ENCODE data around the gene PLEKHM3. TPM values are rescaled to one million over a fixed set of nuclear protein-coding genes. Genes with fewer than 3 reads are reported as not detected.

PLEKHM3 gene
- total and polyA plus RNA-seq, 2 of the 4 experiments (the other 2 are of a cell fraction): 2.4 to 11.3 TPM

DNA sequence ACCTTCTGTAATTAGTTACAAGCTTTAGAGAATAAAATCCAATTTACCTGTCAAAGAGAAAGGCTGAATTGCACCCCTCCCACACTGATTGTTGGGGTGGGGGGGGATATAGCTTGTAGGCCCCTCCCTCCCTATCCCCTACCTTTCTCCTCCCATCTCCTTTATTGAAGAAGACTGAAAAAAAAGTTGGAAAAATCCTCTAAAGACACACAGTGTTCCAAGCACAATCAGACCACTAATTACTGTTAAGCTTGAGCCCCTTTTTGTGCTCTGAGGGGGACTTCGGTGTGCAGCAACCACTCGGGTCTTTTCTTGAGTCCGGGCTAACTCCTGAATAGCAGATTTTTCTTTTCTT is 212.6 kb downstream of the PLEKHM3 start:
- Histone ChIP-seq H4K20me1 (ENCODE audit: insufficient read depth, low read length) (no peaks in the 10 kb centered on the region), H2BK15ac (ENCODE audit: low read depth, low read length) (no peak overlapping the region), H3K4ac (ENCODE audit: low read depth, low read length) (no peak overlapping the region), H4K91ac (ENCODE audit: insufficient read depth, low read depth, low read length) (no peak overlapping the region), H3K14ac (replicated peaks; ENCODE audit: low read depth, low read length) (no peak overlapping the region), H3K27me3 (ENCODE audit: control insufficient read depth, insufficient read depth, low read length) (no peaks in the 10 kb centered on the region), H3K4me1 (ENCODE audit: control insufficient read depth, insufficient read depth, low read length) (no peaks in the 10 kb centered on the region), H2AK5ac (ENCODE audit: low read depth, low read length) (no peak overlapping the region), H3K27ac (ENCODE audit: insufficient read depth, low read length) (no peak overlapping the region), H3K9me3 (ENCODE audit: control insufficient read depth, insufficient read depth, low read length) (no peaks in the 10 kb centered on the region), H3K4me3 (ENCODE audit: insufficient read depth, low read depth, low read length) (no peak overlapping the region), H2BK20ac (ENCODE audit: low read depth, low read length) (no peak overlapping the region), H3K18ac (ENCODE audit: low read depth, low read length) (no peak overlapping the region), H3K9me1 (ENCODE audit: insufficient read depth, low read length) (no peaks in the 10 kb centered on the region), H3K9ac (ENCODE audit: low read depth, low read length) (no peak overlapping the region), H2BK120ac (ENCODE audit: low read depth, low read length) (no peak overlapping the region), H2BK5ac (ENCODE audit: low read depth, low read length, poor library complexity, severe bottlenecking) (no peak overlapping the region), H2AK9ac (replicated peaks; ENCODE audit: low read depth, low read length, poor library complexity) (no peak overlapping the region), H3K56ac (ENCODE audit: extremely low read depth, insufficient read depth, low read length) (no peak overlapping the region), H3K4me2 (ENCODE audit: low read depth, low read length) (no peak overlapping the region), H3K36me3 (ENCODE audit: control insufficient read depth, insufficient read depth, low read length) (no peaks in the 10 kb centered on the region), H3K79me1 (ENCODE audit: low read depth in 1 of 2, low read length in 2 of 2) (no peaks in the 10 kb centered on the region), H3K23ac (ENCODE audit: low read depth, low read length) (no peak overlapping the region), H2AFZ (replicated peaks; ENCODE audit: low read length, poor library complexity) (no peak overlapping the region), H4K8ac (ENCODE audit: low read depth in 2 of 2, low read length in 2 of 2) (no peak overlapping the region), H4K5ac (ENCODE audit: low read depth, low read length) (no peak overlapping the region)
- CTCF ChIA-PET: no interaction called here
- ATAC-seq (ENCODE audit: low read depth) (no peak), DNase-seq (no peak)
- in situ Hi-C loops (cut with MboI; ENCODE audit: low sequenced_read_pairs): no loop called here
- dilution Hi-C loops (cut with HindIII; ENCODE audit: low sequenced_read_pairs, unreplicated experiment): no loop called here
- no peak for TF ChIP-seq RCOR1 (IDR thresholded peaks at IDR 0.05; ENCODE audit: insufficient replicate concordance, low read length)
- TF ChIP-seq RFX5 (IDR thresholded peaks at IDR 0.05; ENCODE audit: low read depth, low read length): no peak
- no peak for TF ChIP-seq BHLHE40 (IDR thresholded peaks at IDR 0.05; ENCODE audit: low read depth, low read length)
- no peak for TF ChIP-seq NFE2L2 (IDR thresholded peaks at IDR 0.05; ENCODE audit: low read depth, low read length)
- no peak for TF ChIP-seq CHD1 (IDR thresholded peaks at IDR 0.05; ENCODE audit: low read depth, low read length)
- TF ChIP-seq MAZ (IDR thresholded peaks at IDR 0.05; ENCODE audit: borderline replicate concordance, low read depth, low read length): no peak
- TF ChIP-seq SMC3 (IDR thresholded peaks at IDR 0.05; ENCODE audit: low read depth, low read length): no peak
- no peak for TF ChIP-seq MXI1 (IDR thresholded peaks at IDR 0.05; ENCODE audit: borderline replicate concordance, low read depth, low read length)
- TF ChIP-seq, protein P1, sequence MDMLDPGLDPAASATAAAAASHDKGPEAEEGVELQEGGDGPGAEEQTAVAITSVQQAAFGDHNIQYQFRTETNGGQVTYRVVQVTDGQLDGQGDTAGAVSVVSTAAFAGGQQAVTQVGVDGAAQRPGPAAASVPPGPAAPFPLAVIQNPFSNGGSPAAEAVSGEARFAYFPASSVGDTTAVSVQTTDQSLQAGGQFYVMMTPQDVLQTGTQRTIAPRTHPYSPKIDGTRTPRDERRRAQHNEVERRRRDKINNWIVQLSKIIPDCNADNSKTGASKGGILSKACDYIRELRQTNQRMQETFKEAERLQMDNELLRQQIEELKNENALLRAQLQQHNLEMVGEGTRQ (IDR thresholded peaks at IDR 0.05; ENCODE audit: low read depth, low read length): no peak
- no peak for TF ChIP-seq FOS (IDR thresholded peaks at IDR 0.05; ENCODE audit: low read depth, low read length)
- no peak for TF ChIP-seq CEBPB (IDR thresholded peaks at IDR 0.05; ENCODE audit: low read depth, low read length)
- TF ChIP-seq, protein P2, sequence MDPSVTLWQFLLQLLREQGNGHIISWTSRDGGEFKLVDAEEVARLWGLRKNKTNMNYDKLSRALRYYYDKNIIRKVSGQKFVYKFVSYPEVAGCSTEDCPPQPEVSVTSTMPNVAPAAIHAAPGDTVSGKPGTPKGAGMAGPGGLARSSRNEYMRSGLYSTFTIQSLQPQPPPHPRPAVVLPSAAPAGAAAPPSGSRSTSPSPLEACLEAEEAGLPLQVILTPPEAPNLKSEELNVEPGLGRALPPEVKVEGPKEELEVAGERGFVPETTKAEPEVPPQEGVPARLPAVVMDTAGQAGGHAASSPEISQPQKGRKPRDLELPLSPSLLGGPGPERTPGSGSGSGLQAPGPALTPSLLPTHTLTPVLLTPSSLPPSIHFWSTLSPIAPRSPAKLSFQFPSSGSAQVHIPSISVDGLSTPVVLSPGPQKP (IDR thresholded peaks at IDR 0.05; ENCODE audit: borderline replicate concordance, low read depth, low read length): no peak
- no peak for TF ChIP-seq MAFK (IDR thresholded peaks at IDR 0.05; ENCODE audit: low read depth, low read length)
- no peak for TF ChIP-seq POLR2A (IDR thresholded peaks at IDR 0.05; ENCODE audit: low read depth, low read length)
- TF ChIP-seq RAD21 (IDR thresholded peaks at IDR 0.05; ENCODE audit: low read length): no peak
- TF ChIP-seq, protein P3, sequence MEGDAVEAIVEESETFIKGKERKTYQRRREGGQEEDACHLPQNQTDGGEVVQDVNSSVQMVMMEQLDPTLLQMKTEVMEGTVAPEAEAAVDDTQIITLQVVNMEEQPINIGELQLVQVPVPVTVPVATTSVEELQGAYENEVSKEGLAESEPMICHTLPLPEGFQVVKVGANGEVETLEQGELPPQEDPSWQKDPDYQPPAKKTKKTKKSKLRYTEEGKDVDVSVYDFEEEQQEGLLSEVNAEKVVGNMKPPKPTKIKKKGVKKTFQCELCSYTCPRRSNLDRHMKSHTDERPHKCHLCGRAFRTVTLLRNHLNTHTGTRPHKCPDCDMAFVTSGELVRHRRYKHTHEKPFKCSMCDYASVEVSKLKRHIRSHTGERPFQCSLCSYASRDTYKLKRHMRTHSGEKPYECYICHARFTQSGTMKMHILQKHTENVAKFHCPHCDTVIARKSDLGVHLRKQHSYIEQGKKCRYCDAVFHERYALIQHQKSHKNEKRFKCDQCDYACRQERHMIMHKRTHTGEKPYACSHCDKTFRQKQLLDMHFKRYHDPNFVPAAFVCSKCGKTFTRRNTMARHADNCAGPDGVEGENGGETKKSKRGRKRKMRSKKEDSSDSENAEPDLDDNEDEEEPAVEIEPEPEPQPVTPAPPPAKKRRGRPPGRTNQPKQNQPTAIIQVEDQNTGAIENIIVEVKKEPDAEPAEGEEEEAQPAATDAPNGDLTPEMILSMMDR (conservative IDR thresholded peaks at IDR 0.05; ENCODE audit: low read depth, low read length): no peak
- no CpG with 5 or more reads among the region's 3 CpGs for WGBS, 2 experiments (ENCODE audit: extremely low coverage in 2 of 2, insufficient read length in 1 of 2)
- POLR2A ChIA-PET (ENCODE audit: unreplicated experiment): no interaction called here
- intact Hi-C loops (cut with micrococcal nuclease): no loop called here
- no TSS peak for BruUV-seq (replicated peaks)

Data from IMR-90 (cell line).